ENCODE results near the gene SSRP1.

SSRP1 gene

GRCh38 chr11:57322256-57323166 is 13.2 kb downstream of the SSRP1 start:
- no peak for FAIRE-seq
- TF ChIP-seq TAF1 (IDR thresholded peaks at IDR 0.05; ENCODE audit: low read depth, low read length) (no peak), SPI1 (IDR thresholded peaks at IDR 0.05; ENCODE audit: low read depth, low read length) (no peak), PAX5 (IDR thresholded peaks at IDR 0.05; ENCODE audit: insufficient read depth, low read length, severe bottlenecking) (no peak), POLR2A (IDR thresholded peaks at IDR 0.05; ENCODE audit: low read depth, low read length) (no peak), POLR2AphosphoS5 (IDR thresholded peaks at IDR 0.05; ENCODE audit: low read depth, low read length) (no peak), POU2F2 (IDR thresholded peaks at IDR 0.05; ENCODE audit: low read depth, low read length) (no peak)
- no peak for DNase-seq (ENCODE audit: insufficient read length, low spot score)

GRCh38 chr11:57321388-57322255 is 14.1 kb downstream of the SSRP1 start:
- no peak for DNase-seq (ENCODE audit: insufficient read length, low spot score)
- FAIRE-seq, result no peak
- no peak for TF ChIP-seq POLR2A (IDR thresholded peaks at IDR 0.05; ENCODE audit: low read depth, low read length)
- TF ChIP-seq POLR2AphosphoS5 (IDR thresholded peaks at IDR 0.05; ENCODE audit: low read depth, low read length), result no peak
- TF ChIP-seq POU2F2 (IDR thresholded peaks at IDR 0.05; ENCODE audit: low read depth, low read length), result no peak
- TF ChIP-seq PAX5 (IDR thresholded peaks at IDR 0.05; ENCODE audit: insufficient read depth, low read length, severe bottlenecking), result no peak
- TF ChIP-seq SPI1 (IDR thresholded peaks at IDR 0.05; ENCODE audit: low read depth, low read length), result no peak
- TF ChIP-seq TAF1 (IDR thresholded peaks at IDR 0.05; ENCODE audit: low read depth, low read length), result no peak

GRCh38 chr11:57320719-57321387 is 14.8 kb downstream of the SSRP1 start:
- no peak for FAIRE-seq
- TF ChIP-seq POLR2A (IDR thresholded peaks at IDR 0.05; ENCODE audit: low read depth, low read length) (no peak), POU2F2 (IDR thresholded peaks at IDR 0.05; ENCODE audit: low read depth, low read length) (no peak), TAF1 (IDR thresholded peaks at IDR 0.05; ENCODE audit: low read depth, low read length) (no peak), PAX5 (IDR thresholded peaks at IDR 0.05; ENCODE audit: insufficient read depth, low read length, severe bottlenecking) (no peak), POLR2AphosphoS5 (IDR thresholded peaks at IDR 0.05; ENCODE audit: low read depth, low read length) (no peak), SPI1 (IDR thresholded peaks at IDR 0.05; ENCODE audit: low read depth, low read length) (no peak)
- DNase-seq (ENCODE audit: insufficient read length, low spot score), result no peak

- TF ChIP-seq PAX5 (IDR thresholded peaks at IDR 0.05; ENCODE audit: insufficient read depth, low read length, severe bottlenecking) (no peak), SPI1 (IDR thresholded peaks at IDR 0.05; ENCODE audit: low read depth, low read length) (no peak), POLR2AphosphoS5 (IDR thresholded peaks at IDR 0.05; ENCODE audit: low read depth, low read length) (no peak)
- no peak for FAIRE-seq
- no peak for DNase-seq (ENCODE audit: insufficient read length, low spot score)
Observed at GRCh38 chr11:57320067-57320718, 15.5 kb downstream of the SSRP1 start.

GRCh38 chr11:57318178-57318577 is 17.5 kb downstream of the SSRP1 start:
- DNase-seq (ENCODE audit: insufficient read length, low spot score) (no peak), FAIRE-seq (no peak)
- TF ChIP-seq POU2F2 (IDR thresholded peaks at IDR 0.05; ENCODE audit: low read depth, low read length) (no peak), POLR2AphosphoS5 (IDR thresholded peaks at IDR 0.05; ENCODE audit: low read depth, low read length) (no peak), SPI1 (IDR thresholded peaks at IDR 0.05; ENCODE audit: low read depth, low read length) (no peak), TAF1 (IDR thresholded peaks at IDR 0.05; ENCODE audit: low read depth, low read length) (no peak), POLR2A (IDR thresholded peaks at IDR 0.05; ENCODE audit: low read depth, low read length) (no peak), PAX5 (IDR thresholded peaks at IDR 0.05; ENCODE audit: insufficient read depth, low read length, severe bottlenecking) (no peak)

GRCh38 chr11:57316017-57316416 is 19.7 kb downstream of the SSRP1 start:
- FAIRE-seq, result no peak
- TF ChIP-seq PAX5 (IDR thresholded peaks at IDR 0.05; ENCODE audit: insufficient read depth, low read length, severe bottlenecking), result no peak
- TF ChIP-seq POLR2AphosphoS5 (IDR thresholded peaks at IDR 0.05; ENCODE audit: low read depth, low read length), result no peak
- no peak for TF ChIP-seq TAF1 (IDR thresholded peaks at IDR 0.05; ENCODE audit: low read depth, low read length)
- no peak for TF ChIP-seq POLR2A (IDR thresholded peaks at IDR 0.05; ENCODE audit: low read depth, low read length)
- no peak for TF ChIP-seq POU2F2 (IDR thresholded peaks at IDR 0.05; ENCODE audit: low read depth, low read length)
- no peak for TF ChIP-seq SPI1 (IDR thresholded peaks at IDR 0.05; ENCODE audit: low read depth, low read length)
- DNase-seq (ENCODE audit: insufficient read length, low spot score), result no peak

GRCh38 chr11:57315491-57315890 is 20.2 kb downstream of the SSRP1 start:
- no peak for TF ChIP-seq POLR2AphosphoS5 (IDR thresholded peaks at IDR 0.05; ENCODE audit: low read depth, low read length)
- no peak for TF ChIP-seq POU2F2 (IDR thresholded peaks at IDR 0.05; ENCODE audit: low read depth, low read length)
- TF ChIP-seq TAF1 (IDR thresholded peaks at IDR 0.05; ENCODE audit: low read depth, low read length), result no peak
- TF ChIP-seq POLR2A (IDR thresholded peaks at IDR 0.05; ENCODE audit: low read depth, low read length), result no peak
- no peak for TF ChIP-seq SPI1 (IDR thresholded peaks at IDR 0.05; ENCODE audit: low read depth, low read length)
- TF ChIP-seq PAX5 (IDR thresholded peaks at IDR 0.05; ENCODE audit: insufficient read depth, low read length, severe bottlenecking), result no peak
- DNase-seq (ENCODE audit: insufficient read length, low spot score), result no peak
- FAIRE-seq, result no peak

GRCh38 chr11:57314221-57314973 is 21.3 kb downstream of the SSRP1 start:
- TF ChIP-seq POLR2A (IDR thresholded peaks at IDR 0.05; ENCODE audit: low read depth, low read length) (no peak), TAF1 (IDR thresholded peaks at IDR 0.05; ENCODE audit: low read depth, low read length) (no peak), SPI1 (IDR thresholded peaks at IDR 0.05; ENCODE audit: low read depth, low read length) (no peak), PAX5 (IDR thresholded peaks at IDR 0.05; ENCODE audit: insufficient read depth, low read length, severe bottlenecking) (no peak), POU2F2 (IDR thresholded peaks at IDR 0.05; ENCODE audit: low read depth, low read length) (no peak), POLR2AphosphoS5 (IDR thresholded peaks at IDR 0.05; ENCODE audit: low read depth, low read length) (no peak)
- FAIRE-seq (no peak), DNase-seq (ENCODE audit: insufficient read length, low spot score) (no peak)

All from GM12891 (cell line).